CD4-positive, alpha-beta T cell treated with Interleukin-10 for 1 hour (primary cell): ENCODE data around the gene MMP14.
"Not testable (repeated sequence)": the region's sequence is repeated elsewhere in the genome, so short reads cannot be mapped to it uniquely, and the experiment has no call there.

ENCODE experiments used
- DNase-seq: peaks from one replicate; pipeline ENCODE4 v3.0.0-alpha.2; 2020

Gene MMP14

DNA sequence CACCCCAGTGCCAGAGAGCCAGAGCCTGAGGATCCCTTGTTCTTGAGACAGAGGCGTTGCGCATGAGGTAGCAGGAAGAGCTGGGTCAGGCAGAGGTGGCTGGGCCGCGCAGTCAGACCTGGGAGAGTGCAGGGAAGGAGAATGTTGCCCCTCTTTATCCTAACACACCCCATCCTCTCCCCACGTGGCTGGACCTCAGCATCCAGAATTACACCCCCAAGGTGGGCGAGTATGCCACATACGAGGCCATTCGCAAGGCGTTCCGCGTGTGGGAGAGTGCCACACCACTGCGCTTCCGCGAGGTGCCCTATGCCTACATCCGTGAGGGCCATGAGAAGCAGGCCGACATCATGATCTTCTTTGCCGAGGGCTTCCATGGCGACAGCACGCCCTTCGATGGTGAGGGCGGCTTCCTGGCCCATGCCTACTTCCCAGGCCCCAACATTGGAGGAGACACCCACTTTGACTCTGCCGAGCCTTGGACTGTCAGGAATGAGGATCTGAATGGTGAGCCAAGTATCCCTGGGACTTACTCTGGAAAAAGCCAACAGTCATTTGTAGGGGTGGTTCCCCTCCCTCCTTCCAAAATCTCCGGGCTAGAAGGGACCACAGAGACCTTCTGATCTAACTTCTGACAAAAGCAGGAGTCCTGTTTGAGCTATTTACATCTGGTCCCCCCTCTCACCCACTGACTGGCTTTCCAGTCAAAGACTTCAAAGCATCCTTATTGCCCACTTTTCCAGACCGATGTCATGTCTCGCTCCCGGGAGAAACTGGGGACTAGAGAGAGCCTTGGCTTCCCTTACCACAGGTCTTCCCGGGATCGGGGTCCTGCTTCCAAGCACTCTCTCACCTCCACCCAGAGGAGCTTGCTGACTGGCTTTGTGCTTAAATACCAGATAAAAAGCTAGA is 6.1 kb downstream of the MMP14 start:
- DNase-seq, result no peak

DNA sequence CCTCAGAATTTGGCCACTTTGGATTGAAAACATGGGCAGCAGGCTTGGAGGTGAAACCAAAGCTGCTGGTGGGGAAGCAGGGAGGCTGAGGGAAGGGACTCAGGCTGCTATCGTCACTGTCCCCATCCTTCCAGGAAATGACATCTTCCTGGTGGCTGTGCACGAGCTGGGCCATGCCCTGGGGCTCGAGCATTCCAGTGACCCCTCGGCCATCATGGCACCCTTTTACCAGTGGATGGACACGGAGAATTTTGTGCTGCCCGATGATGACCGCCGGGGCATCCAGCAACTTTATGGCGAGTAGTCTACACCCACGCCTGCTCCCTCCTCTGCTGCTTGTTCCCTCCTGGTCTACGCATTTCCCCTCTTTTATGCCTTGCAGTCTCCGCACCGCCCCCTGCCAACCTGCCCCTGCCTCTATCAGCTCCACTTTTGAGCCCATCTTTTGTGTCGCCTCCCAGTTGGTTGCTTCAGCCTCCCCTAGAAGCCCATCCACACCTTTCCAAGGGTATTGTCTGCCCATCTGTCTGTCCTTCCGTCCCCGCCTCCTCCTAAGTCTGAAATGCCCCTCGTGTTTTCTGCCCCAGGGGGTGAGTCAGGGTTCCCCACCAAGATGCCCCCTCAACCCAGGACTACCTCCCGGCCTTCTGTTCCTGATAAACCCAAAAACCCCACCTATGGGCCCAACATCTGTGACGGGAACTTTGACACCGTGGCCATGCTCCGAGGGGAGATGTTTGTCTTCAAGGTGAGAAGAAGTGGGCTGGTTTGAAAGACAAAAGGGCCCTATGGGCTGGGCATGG is 6.9 kb downstream of the MMP14 start:
- no peak for DNase-seq

DNA sequence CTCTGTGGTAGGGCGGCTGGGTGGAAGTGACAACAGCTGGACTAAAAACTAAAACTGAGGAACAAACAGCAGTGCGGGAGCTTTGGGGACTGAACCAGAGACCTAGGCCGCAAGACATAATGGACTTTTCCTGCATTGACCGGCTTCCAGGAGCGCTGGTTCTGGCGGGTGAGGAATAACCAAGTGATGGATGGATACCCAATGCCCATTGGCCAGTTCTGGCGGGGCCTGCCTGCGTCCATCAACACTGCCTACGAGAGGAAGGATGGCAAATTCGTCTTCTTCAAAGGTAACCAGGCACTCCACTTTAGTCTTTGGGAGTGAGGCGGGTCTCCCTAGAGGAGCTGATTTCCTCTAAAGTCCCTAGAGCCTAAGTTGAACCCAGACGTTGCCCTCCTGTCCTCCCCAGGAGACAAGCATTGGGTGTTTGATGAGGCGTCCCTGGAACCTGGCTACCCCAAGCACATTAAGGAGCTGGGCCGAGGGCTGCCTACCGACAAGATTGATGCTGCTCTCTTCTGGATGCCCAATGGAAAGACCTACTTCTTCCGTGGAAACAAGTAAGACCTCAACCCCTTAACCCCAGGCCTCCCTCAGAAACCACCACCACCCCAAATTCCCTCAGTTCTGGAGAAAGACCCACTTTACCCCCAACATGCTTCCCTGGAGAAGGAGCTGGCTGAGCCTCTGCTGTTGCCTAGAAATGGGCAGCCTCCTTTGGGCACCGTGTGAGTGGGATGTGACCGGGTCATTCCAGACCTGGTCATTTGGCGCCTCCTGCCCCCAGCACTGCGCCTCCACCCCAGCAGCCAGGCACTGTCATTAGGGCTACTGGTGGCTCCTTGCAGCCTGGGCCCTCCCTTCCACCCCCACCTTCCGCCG is 8.1 kb downstream of the MMP14 start:
- no peak for DNase-seq

DNA sequence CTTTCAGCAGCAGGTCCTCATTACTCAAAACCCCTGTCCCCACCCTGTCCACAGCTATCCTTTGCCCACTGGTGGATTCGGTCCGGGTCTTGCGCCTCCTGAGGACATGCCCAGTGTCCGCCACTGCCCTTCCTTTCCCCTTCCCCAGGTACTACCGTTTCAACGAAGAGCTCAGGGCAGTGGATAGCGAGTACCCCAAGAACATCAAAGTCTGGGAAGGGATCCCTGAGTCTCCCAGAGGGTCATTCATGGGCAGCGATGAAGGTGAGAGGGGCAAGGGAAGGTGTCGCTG is 8.7 kb downstream of the MMP14 start:
- no peak for DNase-seq

DNA sequence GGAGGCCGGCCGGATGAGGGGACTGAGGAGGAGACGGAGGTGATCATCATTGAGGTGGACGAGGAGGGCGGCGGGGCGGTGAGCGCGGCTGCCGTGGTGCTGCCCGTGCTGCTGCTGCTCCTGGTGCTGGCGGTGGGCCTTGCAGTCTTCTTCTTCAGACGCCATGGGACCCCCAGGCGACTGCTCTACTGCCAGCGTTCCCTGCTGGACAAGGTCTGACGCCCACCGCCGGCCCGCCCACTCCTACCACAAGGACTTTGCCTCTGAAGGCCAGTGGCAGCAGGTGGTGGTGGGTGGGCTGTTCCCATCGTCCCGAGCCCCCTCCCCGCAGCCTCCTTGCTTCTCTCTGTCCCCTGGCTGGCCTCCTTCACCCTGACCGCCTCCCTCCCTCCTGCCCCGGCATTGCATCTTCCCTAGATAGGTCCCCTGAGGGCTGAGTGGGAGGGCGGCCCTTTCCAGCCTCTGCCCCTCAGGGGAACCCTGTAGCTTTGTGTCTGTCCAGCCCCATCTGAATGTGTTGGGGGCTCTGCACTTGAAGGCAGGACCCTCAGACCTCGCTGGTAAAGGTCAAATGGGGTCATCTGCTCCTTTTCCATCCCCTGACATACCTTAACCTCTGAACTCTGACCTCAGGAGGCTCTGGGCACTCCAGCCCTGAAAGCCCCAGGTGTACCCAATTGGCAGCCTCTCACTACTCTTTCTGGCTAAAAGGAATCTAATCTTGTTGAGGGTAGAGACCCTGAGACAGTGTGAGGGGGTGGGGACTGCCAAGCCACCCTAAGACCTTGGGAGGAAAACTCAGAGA is 9.6 kb downstream of the MMP14 start:
- no peak for DNase-seq

DNA sequence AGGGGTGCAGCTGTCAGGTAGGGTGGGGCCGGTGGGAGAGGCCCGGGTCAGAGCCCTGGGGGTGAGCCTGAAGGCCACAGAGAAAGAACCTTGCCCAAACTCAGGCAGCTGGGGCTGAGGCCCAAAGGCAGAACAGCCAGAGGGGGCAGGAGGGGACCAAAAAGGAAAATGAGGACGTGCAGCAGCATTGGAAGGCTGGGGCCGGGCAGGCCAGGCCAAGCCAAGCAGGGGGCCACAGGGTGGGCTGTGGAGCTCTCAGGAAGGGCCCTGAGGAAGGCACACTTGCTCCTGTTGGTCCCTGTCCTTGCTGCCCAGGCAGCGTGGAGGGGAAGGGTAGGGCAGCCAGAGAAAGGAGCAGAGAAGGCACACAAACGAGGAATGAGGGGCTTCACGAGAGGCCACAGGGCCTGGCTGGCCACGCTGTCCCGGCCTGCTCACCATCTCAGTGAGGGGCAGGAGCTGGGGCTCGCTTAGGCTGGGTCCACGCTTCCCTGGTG is 10.5 kb downstream of the MMP14 start:
- no peak for DNase-seq

DNA sequence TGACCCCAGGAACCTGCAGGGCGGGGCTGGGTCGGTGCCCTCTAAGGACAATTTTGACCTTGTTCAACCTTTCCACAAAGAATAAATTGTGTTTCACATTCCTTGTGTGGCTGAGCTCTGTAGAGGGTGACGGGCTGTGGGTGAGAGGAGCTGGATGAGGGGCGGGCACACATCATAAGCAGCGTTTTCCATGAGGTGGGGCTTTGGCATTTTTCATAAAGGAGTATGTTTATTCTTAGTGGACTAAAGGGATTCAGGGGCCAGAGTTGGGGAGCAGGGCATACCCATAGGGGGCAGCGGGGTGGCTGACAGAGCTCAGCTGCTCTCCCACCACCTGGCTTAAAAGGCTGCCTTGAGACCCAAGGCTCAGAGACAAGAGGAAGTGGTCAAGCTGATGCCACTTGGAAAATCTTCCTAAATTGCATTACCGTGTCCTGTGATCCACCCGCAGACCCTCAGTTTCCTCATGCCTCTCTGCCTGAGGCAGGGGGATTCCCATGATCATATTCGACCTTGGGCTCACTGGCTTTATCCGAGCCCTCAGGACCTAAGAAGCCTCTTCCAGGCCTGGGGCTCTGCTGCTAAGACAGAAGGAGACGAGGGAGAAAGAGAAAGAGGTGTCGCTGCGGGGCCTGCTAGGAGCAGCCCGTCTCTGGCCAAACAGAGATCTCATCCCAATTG is 11.4 kb downstream of the MMP14 start:
- DNase-seq, result no peak

DNA sequence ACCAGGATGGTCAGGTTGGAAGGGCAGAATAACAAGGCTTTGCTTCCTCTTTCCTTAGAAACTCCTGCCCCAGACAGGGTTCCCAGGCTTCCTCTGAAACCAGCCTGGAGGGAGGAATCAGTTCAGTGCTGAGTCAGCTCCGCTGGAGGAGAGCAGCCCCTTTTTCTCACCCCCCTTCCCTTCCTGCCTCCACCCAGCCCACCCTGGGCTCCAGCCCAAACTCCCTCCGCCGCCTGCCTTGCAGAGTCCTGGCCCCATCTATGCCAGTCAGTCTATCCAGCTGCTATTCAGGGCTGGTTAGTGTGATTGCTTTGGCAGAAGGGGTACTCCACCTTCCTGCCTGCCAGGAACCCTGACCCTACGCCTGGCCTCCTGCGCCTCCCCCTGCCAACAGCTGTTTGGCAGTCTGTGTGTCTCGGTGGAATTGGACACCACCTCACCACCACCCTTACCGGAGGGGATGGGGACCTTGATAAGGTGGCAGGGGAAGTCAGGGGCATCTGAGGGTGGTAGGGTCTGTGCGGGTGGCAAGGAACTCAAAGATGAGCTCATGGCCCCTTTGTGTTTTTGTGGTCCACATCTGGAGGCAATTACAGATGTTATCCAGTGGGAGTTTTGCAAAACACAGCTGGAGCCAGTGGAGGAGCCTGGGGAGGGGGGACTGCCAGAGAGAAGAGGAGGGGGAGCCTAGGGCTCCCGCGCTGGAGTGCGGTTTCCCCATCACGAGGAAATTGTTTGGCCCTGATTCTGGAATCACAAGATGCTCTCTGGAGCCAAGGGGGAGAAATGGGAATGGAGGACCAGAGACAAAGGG is 12.2 kb downstream of the MMP14 start:
- DNase-seq, result no peak

DNA sequence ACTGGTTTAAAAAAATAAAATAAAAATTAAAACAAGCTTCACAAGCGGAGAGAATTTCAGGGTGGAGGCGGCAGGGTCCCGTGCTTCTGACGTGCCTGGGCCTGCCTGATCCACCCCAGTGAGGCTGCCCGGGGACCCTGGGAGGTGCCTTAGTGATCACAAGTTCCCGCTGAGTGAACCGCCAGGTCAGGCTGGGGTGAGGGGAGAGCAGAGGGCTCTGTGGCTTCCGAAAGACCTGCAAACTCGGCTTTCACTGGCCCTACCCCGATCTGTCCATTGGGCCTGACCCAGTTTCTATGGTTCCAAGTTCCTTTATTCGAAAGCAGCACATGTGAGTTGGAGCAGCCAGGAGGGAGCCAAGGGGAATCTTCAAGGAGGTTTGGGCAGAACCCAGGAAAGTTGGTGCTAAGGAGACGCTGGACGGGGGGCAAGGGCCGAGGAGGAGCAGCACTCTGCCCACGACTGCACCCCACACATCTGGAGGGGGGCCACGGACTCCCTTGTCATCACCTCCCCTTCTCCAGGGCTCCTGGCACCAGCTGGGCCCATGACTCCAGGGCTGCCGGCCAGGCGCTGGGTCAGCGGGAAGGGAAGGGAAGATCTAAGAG is 12.9 kb downstream of the MMP14 start:
- DNase-seq, result no peak

DNA sequence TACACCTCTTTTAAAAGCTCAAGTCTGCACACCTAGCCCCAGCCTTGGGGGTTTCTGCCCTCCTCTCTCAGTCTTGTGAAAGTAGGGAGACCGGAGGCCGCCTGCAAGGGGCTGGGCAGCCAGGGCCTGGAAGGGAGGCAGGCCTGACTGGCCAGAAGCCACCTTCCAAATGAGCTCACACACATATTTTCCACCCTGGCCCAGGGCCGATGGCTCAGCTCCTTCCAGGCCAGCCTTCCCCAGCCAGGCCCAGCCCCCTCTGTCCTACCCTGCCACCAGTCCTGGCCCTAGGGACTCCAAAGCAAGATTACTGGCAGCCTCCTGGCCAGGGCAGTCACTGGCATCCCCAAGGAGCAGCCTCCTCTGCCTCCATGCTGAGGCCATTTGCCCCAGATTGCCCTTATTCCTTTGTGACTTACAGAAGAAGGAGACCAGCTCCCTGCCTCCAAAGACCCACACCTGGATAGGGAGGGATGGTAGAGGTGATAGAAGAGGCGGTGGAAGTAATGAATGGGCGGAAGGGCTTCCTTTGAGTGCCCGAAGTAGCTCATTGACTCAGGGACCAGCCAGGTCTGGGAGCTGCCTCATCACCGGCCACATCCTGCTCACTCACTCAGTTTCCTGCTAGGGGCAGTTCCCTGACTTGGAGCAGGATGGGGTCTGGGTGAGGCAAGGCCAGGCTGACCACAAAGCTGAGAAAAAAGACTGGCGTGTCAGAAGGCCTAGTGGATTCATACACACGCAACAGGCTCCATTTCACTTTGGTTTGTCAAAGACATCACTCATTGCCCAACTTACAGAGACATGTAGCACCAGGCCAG is 14.8 kb downstream of the MMP14 start:
- DNase-seq, result no peak

DNA sequence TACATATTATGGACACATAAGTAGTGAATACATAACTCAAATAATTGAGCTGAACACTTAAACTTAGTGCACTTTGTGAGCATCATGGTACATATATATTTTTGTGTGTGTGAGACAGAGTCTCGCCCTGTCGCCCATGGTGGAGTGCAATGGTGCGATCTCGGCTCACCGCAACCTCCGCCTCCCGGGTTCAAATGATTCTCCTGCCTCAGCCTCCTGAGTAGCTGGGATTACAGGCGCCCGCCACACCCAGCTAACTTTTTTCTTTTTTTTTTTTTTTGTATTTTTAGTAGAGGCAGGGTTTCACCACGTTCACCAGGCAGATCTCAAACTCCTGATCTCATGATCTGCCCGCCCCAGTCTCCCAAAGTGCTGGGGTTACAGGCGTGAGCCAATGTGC is 15.8 kb downstream of the MMP14 start:
- not testable (repeated sequence) for DNase-seq

DNA sequence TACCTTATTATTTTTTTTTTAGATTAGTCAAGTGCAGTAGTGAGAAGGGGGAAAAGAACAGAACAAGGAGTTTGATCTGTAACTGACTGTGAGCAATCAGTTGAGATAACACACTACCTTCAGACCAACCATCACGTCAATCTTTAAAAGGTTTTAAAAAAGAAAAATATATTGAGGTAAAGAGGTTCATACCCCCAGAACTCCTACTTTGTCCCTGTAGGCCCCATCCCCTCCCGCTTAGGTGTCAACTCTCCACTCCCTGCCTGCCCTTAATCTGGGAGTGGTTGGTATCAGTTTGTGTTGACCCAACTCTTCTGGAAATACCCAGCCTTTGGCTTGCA is 16.2 kb downstream of the MMP14 start:
- no peak for DNase-seq

DNA sequence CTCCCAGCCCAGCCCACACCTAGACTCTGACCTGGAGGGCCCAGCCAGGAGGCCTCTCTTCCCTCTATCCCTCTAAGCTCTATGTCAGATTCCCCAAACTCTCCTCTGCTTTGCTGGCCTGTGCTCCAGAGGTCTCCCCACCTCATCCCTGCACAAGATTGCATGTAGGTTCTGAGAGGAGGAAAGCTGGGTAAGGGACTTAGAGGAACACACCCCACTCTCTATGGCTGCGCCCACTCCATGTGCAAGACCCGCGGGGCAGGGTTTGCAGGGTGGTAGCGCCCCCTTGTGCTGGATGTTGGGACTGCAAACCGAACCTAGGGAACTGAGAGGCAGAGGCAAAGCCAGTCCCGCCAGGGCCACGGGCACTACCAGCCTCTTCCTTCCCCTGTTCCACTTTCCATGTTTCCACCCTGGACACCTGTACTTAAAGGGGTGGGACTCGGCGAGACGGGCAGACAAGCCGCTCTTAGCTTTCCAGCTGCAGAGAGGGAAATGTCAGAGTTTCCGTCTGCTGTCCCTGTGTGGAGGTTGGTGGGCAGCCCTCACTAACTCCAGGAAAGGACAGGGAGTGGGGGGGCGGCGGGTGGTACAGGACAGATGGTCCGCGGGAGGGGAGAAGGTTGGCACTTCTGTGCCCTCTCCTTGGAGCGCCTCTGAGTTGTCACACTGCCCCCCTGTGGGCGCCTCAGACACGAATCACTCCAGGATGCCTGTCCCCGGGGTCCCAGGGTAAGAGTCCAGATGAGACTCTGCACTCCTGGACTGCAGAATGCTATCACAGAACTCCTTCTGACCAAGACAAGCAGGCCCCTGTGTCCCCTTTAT is 16.8 kb downstream of the MMP14 start:
- DNase-seq, result peak; percentile 90

DNA sequence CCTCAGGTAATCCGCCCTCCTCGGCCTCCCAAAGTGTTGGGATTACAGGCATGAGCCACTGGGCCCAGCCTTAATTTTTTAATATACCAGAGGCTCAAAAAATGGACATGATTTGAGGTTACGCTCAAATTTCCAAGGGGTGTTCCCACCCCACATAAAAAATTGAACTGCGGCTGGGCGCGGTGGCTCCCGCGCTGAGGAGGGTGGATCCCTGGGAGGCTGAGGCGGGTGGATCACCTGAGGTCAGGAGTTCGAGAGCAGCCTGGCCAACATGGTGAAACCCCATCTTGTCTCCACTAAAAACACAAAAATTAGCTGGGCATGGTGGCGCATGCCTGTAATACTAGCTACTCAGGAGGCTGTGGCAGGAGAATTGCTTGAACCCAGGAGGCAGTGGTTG is 17.9 kb downstream of the MMP14 start:
- not testable (repeated sequence) for DNase-seq

DNA sequence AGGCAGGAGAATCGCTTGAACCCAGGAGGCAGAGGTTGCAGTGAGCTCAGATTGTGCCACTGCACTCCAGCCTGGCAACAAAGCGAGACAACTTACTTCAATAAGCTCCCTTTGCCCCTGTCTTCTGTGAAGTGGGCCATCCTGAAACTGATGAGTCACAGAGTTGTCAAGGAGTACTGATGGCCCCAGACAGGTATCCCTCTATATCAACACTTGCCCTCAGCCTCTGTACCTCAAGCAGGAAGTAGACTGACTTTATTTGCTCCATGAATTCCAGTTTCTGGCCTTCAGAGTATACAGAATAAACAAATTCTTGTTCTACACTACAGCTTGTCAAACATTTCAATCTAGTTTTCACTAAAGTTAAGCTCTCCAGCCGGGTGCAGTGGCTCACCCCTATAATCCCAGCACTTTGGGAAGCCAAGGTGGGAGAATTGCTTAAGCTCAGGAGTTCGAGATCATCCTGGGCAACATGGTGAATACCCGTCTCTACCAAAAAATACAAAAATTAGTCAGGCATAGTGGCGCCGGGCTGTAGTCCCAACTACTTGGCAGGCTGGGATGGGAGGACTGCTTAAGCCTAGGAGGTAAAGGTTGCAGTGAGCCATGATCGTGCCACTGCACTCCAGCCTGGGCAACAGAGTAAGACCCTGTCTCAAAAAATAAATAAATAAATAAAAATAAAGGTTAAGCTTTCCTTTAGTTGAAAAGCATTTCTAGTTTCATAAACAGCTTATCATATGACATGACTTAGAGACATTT is 18.8 kb downstream of the MMP14 start:
- no peak for DNase-seq

DNA sequence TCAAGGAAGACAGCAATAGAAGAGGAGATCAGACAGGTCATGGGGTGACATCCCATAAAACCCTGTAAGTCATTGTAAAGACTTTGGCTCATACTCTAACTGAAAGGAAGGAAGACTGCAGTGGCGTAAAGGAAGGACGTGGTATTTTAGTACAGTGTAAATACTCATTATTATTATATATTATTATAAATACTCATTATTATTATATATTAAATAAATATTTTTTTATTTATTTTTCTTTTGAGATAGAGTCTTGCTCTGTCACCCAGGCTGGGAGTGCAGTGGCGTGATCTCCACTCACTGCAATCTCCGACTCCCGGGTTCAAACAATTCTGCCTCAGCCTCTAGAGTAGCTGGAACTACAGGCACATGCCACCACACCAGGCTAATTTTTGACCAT is 20.0 kb downstream of the MMP14 start:
- no peak for DNase-seq

DNA sequence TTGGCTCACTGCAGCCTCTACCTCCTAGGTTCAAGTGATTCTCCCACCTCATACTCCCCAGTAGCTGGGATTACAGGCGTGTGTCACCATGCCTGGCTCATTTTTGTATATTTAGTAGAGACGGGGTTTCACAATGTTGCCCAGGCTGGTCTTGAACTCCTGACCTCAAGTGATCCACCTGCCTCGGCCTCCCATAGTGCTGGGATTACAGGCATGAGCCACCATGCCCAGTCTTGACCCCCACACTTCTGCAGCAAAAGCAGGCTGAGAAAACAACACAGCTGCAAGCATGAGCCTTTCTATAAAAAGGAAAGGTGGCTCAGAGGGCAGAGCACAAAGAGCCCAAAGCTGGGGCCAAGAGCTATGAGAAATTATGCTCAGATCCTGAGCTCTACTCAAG is 24.0 kb downstream of the MMP14 start:
- DNase-seq, result not testable (repeated sequence)

DNA sequence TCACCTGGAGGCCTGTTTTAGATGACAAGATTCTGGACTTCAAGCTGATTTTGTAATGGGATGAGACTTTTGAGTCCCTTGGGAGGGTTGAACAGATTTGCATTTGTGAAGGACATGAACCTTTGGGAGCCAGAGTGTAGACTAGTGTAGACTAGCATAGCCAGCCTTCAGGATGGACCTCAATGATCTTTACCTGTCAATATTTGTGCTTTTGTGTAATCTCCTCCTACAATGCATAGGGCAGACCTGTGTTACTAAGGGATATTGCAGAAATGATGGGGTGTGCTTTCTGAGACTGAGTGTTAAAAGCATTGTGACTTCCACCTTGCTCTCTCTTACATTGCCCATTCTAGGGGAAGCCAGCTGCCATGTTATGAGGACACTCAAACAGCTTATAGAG is 25.3 kb downstream of the MMP14 start:
- DNase-seq, result no peak
